ENCODE measurements around the gene UBE4A.

GRCh38 chr11:118310781-118311485, 48.5 kb upstream of the UBE4A start:
- TF ChIP-seq CTCF (IDR thresholded peaks at IDR 0.05) (no peak), MAX (IDR thresholded peaks at IDR 0.05; ENCODE audit: low read depth) (no peak), USF1 (IDR thresholded peaks at IDR 0.05; ENCODE audit: borderline replicate concordance, low read depth) (no peak), REST (IDR thresholded peaks at IDR 0.05; ENCODE audit: low read depth, low read length) (no peak)

Measured in SK-N-SH (cell line).